ENCODE results near the gene TTC36.
"Not testable (repeated sequence)": the region's sequence is repeated elsewhere in the genome, so short reads cannot be mapped to it uniquely, and the experiment has no call there.

TTC36 gene

DNA sequence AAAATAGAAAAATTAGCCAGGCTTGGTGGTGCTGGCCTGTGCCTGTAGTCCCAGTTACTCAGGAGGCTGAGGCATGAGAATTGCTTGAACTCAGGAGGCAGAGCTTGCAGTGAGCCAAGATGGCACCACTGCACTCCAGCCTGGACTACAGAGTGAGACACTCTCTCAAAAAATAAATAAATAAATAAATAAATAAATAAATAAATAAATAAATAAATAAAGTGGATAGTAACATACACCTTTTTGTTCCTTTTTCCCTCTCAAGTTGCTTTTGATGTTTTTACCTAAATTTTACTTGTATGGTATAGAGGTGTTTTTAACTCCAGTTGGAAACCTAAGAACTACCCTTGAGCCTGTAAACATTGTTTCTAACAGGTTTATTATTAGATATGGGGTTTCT lies 50.7 kb downstream of the TTC36 start:
- DNase-seq (ENCODE audit: low read depth in 1 of 2, low spot score in 1 of 2), result not testable (repeated sequence)

All from activated T-helper 1 cell treated with anti-CD3 and anti-CD28 coated beads, Interleukin-2, amount 50 U/mL, for 16 hours (primary cell).